ENCODE measurements around the gene FRMD5. TPM values are rescaled to one million over a fixed set of nuclear protein-coding genes. Genes with fewer than 3 reads are reported as not detected.

Gene FRMD5
- total RNA-seq, 1 experiment from 2014 or later = 27.2 TPM

DNA sequence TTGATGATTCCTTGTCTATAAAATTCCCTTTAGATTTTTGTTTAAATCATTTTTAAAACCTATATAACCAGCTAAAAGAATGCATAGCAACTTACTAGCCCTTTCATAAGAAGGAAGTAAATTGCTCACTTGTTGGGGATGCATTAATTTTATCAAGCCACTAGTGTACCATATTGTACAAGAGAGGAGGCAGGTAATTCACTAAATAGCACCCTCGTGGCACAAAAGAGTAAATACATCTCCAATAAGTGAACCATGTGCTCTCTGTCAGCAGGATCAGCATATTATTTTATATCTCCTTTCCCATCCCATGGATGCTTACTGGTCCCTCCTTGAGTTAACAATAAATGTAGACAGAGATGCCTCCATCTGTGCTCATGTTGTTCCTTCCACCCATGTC, 34.3 kb downstream of the FRMD5 start (continued):
- TF ChIP-seq, protein P1, sequence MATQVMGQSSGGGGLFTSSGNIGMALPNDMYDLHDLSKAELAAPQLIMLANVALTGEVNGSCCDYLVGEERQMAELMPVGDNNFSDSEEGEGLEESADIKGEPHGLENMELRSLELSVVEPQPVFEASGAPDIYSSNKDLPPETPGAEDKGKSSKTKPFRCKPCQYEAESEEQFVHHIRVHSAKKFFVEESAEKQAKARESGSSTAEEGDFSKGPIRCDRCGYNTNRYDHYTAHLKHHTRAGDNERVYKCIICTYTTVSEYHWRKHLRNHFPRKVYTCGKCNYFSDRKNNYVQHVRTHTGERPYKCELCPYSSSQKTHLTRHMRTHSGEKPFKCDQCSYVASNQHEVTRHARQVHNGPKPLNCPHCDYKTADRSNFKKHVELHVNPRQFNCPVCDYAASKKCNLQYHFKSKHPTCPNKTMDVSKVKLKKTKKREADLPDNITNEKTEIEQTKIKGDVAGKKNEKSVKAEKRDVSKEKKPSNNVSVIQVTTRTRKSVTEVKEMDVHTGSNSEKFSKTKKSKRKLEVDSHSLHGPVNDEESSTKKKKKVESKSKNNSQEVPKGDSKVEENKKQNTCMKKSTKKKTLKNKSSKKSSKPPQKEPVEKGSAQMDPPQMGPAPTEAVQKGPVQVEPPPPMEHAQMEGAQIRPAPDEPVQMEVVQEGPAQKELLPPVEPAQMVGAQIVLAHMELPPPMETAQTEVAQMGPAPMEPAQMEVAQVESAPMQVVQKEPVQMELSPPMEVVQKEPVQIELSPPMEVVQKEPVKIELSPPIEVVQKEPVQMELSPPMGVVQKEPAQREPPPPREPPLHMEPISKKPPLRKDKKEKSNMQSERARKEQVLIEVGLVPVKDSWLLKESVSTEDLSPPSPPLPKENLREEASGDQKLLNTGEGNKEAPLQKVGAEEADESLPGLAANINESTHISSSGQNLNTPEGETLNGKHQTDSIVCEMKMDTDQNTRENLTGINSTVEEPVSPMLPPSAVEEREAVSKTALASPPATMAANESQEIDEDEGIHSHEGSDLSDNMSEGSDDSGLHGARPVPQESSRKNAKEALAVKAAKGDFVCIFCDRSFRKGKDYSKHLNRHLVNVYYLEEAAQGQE (IDR thresholded peaks at IDR 0.05; ENCODE audit: low read depth) = no peak
- TF ChIP-seq FOSL1 (IDR thresholded peaks at IDR 0.05; ENCODE audit: low read depth) (no peak), ZFX (IDR thresholded peaks at IDR 0.05) (no peak), EZH2phosphoT487 (IDR thresholded peaks at IDR 0.05; ENCODE audit: borderline replicate concordance) (no peak), SRF (IDR thresholded peaks at IDR 0.05; ENCODE audit: low read depth) (no peak), EZH2 (IDR thresholded peaks at IDR 0.05) (no peak), CBX3 (IDR thresholded peaks at IDR 0.05; ENCODE audit: low read depth) (no peak), YY1 (IDR thresholded peaks at IDR 0.05; ENCODE audit: extremely low read depth, insufficient replicate concordance, low read depth, low read length) (no peak)
- TF ChIP-seq, protein P2, sequence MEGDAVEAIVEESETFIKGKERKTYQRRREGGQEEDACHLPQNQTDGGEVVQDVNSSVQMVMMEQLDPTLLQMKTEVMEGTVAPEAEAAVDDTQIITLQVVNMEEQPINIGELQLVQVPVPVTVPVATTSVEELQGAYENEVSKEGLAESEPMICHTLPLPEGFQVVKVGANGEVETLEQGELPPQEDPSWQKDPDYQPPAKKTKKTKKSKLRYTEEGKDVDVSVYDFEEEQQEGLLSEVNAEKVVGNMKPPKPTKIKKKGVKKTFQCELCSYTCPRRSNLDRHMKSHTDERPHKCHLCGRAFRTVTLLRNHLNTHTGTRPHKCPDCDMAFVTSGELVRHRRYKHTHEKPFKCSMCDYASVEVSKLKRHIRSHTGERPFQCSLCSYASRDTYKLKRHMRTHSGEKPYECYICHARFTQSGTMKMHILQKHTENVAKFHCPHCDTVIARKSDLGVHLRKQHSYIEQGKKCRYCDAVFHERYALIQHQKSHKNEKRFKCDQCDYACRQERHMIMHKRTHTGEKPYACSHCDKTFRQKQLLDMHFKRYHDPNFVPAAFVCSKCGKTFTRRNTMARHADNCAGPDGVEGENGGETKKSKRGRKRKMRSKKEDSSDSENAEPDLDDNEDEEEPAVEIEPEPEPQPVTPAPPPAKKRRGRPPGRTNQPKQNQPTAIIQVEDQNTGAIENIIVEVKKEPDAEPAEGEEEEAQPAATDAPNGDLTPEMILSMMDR (IDR thresholded peaks at IDR 0.05 in 2 of 3, conservative IDR thresholded peaks at IDR 0.05 in 1 of 3; ENCODE audit: borderline replicate concordance in 1 of 3, insufficient read depth in 1 of 3, low read depth in 2 of 3, low read length in 2 of 3) = no peak

DNA sequence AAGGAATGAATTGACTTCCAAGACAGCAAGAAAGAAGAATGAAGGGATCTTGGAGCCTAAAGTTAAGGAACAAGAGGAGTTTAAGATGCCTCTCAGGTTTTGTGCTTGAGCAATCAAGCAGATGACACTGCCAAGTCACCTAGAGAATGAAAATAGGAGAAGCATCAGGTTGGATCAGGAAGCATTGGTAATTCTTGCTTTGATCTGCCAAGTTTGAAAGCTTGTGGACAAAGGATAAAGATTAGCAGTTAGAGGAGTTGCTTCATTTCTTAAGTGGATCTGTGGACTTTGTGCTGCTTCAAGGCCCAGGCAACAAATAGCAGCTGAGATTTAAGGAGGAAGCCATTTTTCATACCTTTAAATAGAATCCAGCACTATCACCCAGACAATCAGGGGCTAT, 35.6 kb downstream of the FRMD5 start:
- no peaks in the 10 kb centered on the region for H3K9me2 ChIP-seq (ENCODE audit: insufficient read depth)
- ChIA-PET CTCF (no interaction called here), POLR2A (no interaction called here), RAD21 (ENCODE audit: low non-redundant PET in 1 of 2, low total read pairs in 2 of 2, uncharacterized antibody in 2 of 2, unreplicated experiment in 2 of 2) (no interaction called here)
- no peaks in the 10 kb centered on the region for H3K9me3 ChIP-seq (ENCODE audit: control insufficient read depth in 1 of 2, insufficient read depth in 1 of 2, low read depth in 1 of 2, low read length in 2 of 2)
- H3K36me3 ChIP-seq (ENCODE audit: control insufficient read depth in 1 of 2, insufficient read depth in 2 of 2, low read length in 2 of 2) = no peaks in the 10 kb centered on the region
- intact Hi-C loops (cut with micrococcal nuclease) = no loop called here
- no peak overlapping the region for H2AFZ ChIP-seq (ENCODE audit: low read depth, low read length, poor library complexity, severe bottlenecking)
- peaks cover 65 to 90% of the 10 kb centered on the region in 2 experiments for H3K4me1 ChIP-seq (ENCODE audit: control insufficient read depth in 1 of 2, insufficient read depth in 2 of 2, low read length in 2 of 2)
- DNase-seq (ENCODE audit: low read depth, low spot score) (no peak), ATAC-seq (no peak)
- H4K20me1 ChIP-seq (ENCODE audit: insufficient read depth) = no peaks in the 10 kb centered on the region
- no TSS peak for BruUV-seq (replicated peaks)
- H3K27ac ChIP-seq (ENCODE audit: low read depth, low read length) = peak overlapping the region; percentile 98
- peak overlapping the region; percentile 77 for H3K4me2 ChIP-seq (ENCODE audit: low read length)
- H3K9ac ChIP-seq (ENCODE audit: low read length) = peak overlapping the region; percentile 59
- H3K4me3 ChIP-seq (replicated peaks in 1 of 2; ENCODE audit: low read depth in 1 of 2, low read length in 2 of 2) = no peak overlapping the region
- TF ChIP-seq EZH2phosphoT487 (IDR thresholded peaks at IDR 0.05; ENCODE audit: borderline replicate concordance) (no peak), POLR2AphosphoS5 (IDR thresholded peaks at IDR 0.05; ENCODE audit: low read depth, low read length) (no peak), SRF (IDR thresholded peaks at IDR 0.05; ENCODE audit: low read depth) (no peak), JUND (IDR thresholded peaks at IDR 0.05) (no peak), CEBPB (IDR thresholded peaks at IDR 0.05; ENCODE audit: low read depth) (peak; percentile 40; the same call in 1 of the 2 replicates), ZNF274 (IDR thresholded peaks at IDR 0.05; ENCODE audit: low read depth, low read length) (no peak), CBX3 (IDR thresholded peaks at IDR 0.05; ENCODE audit: low read depth) (0 out of 2 replicates have a peak, but pooled peaks have one; percentile 13), TCF7L2 (IDR thresholded peaks at IDR 0.05; ENCODE audit: borderline replicate concordance, extremely low read depth, insufficient read depth, insufficient read length) (peak; percentile 41), YY1 (IDR thresholded peaks at IDR 0.05; ENCODE audit: extremely low read depth, insufficient replicate concordance, low read depth, low read length) (no peak), EGR1 (IDR thresholded peaks at IDR 0.05; ENCODE audit: low read depth) (no peak), ELF1 (IDR thresholded peaks at IDR 0.05; ENCODE audit: borderline replicate concordance, low read depth) (no peak)
- TF ChIP-seq, protein P3, sequence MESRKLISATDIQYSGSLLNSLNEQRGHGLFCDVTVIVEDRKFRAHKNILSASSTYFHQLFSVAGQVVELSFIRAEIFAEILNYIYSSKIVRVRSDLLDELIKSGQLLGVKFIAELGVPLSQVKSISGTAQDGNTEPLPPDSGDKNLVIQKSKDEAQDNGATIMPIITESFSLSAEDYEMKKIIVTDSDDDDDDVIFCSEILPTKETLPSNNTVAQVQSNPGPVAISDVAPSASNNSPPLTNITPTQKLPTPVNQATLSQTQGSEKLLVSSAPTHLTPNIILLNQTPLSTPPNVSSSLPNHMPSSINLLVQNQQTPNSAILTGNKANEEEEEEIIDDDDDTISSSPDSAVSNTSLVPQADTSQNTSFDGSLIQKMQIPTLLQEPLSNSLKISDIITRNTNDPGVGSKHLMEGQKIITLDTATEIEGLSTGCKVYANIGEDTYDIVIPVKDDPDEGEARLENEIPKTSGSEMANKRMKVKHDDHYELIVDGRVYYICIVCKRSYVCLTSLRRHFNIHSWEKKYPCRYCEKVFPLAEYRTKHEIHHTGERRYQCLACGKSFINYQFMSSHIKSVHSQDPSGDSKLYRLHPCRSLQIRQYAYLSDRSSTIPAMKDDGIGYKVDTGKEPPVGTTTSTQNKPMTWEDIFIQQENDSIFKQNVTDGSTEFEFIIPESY (IDR thresholded peaks at IDR 0.05; ENCODE audit: extremely low read depth, insufficient replicate concordance, low read length) = no peak
- TF ChIP-seq, protein P4, sequence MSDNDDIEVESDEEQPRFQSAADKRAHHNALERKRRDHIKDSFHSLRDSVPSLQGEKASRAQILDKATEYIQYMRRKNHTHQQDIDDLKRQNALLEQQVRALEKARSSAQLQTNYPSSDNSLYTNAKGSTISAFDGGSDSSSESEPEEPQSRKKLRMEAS (IDR thresholded peaks at IDR 0.05) = no peak
- no peaks in the 10 kb centered on the region for H3K27me3 ChIP-seq (ENCODE audit: insufficient read depth, low read length)
- peaks cover 36% of the 10 kb centered on the region for H3K79me2 ChIP-seq (ENCODE audit: insufficient read depth, low read length)
